ENCODE data around the gene METRN. TPM values are rescaled to one million over a fixed set of nuclear protein-coding genes. Genes with fewer than 3 reads are reported as not detected.

The METRN gene
- polyA plus RNA-seq, 1 of the 3 experiments (the other 2 are of a cell fraction) = 59.7 TPM

GRCh38 chr16:716200-716568, 1.3 kb downstream of the METRN start:
- Histone ChIP-seq H3K9ac (peak overlapping the region; percentile 67; the same call in 1 of the 2 replicates), H3K9me3 (no peaks in the 10 kb centered on the region), H3K4me2 (peak overlapping the region; percentile 93), H3F3A (replicated peaks; ENCODE audit: insufficient read depth) (peaks cover 28% of the 10 kb centered on the region), H3K36me3 (replicated peaks in 1 of 2; ENCODE audit: control insufficient read depth in 1 of 2, insufficient read depth in 2 of 2, low read length in 1 of 2) (peaks cover 0 to 4% of the 10 kb centered on the region in 2 experiments), H3K4me1 (ENCODE audit: control insufficient read depth in 1 of 2, insufficient read depth in 2 of 2, low read depth in 1 of 2, low read length in 1 of 2) (peaks cover 13 to 43% of the 10 kb centered on the region in 2 experiments; a peak in 3 of 4 replicates), H3K4me3 (ENCODE audit: low read depth in 2 of 2, low read length in 1 of 2) (peak overlapping the region; percentile 66 to 70), H4K20me1 (ENCODE audit: insufficient read depth) (peaks cover 12% of the 10 kb centered on the region; the same call in 1 of the 2 replicates), H2AFZ (ENCODE audit: low read depth) (no peak overlapping the region), H3K27ac (ENCODE audit: low read depth in 2 of 2, low read length in 1 of 2) (peak overlapping the region; percentile 56 to 91; a peak in 3 of 4 replicates), H3K79me2 (ENCODE audit: insufficient read depth) (0 out of 2 replicates have a peak, but pooled peaks cover 2% of the 10 kb centered on the region), H3K27me3 (ENCODE audit: insufficient read depth) (no peaks in the 10 kb centered on the region), H3K9me2 (no peaks in the 10 kb centered on the region)
- TF ChIP-seq EP300 (IDR thresholded peaks at IDR 0.05; ENCODE audit: borderline replicate concordance in 1 of 2, low read depth in 1 of 2, low read length in 1 of 2) (peak in 1 of 2 experiments; percentile 40; a peak in 2 of 4 replicates), CHD2 (IDR thresholded peaks at IDR 0.05; ENCODE audit: low read length, partially characterized antibody) (peak; percentile 65), FOXJ3 (CRISPR knock-in tag; IDR thresholded peaks at IDR 0.05) (no peak), NFIC (IDR thresholded peaks at IDR 0.05; ENCODE audit: borderline replicate concordance) (peak; percentile 23)
- POLR2A ChIA-PET = interaction anchor here (0.7 to 2.6 kb wide), 8 partner anchors 9 to 68 kb away, joined by 3 to 13 read pairs (median 4); partner anchors contain the start of genes CCDC78 and CIAO3
- CTCF ChIA-PET = interaction anchor here (0.6 to 22.4 kb wide), 10 partner anchors 11 to 68 kb away, joined by 3 to 358 read pairs (median 9); partner anchors contain the start of genes ANTKMT, CCDC78, CHTF18 and CIAO3
- WGBS (ENCODE audit: low lambda C conversion rate) = 20% methylated on average over 1 of the region's 12 CpGs
- DNase-seq = peak; percentile 86

DNA sequence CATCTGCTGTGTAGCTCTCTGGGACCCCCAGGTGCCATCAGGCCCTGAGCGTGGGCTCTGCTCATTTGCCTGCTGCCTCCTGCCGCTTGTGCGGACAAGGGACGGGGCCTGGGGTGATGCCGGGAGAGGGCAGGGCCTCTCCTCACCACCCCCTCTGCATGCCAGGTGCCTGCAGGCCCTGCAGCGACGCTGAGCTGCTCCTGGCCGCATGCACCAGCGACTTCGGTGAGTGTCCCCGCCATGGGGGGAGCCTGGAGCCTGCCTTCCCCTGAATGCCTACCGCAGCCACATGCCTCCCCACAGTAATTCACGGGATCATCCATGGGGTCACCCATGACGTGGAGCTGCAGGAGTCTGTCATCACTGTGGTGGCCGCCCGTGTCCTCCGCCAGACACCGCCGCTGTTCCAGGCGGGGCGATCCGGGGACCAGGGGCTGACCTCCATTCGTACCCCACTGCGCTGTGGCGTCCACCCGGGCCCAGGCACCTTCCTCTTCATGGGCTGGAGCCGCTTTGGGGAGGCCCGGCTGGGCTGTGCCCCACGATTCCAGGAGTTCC, 1.9 kb downstream of the METRN start:
- TF ChIP-seq NFIC (IDR thresholded peaks at IDR 0.05; ENCODE audit: borderline replicate concordance) = no peak
- TF ChIP-seq YY1 (IDR thresholded peaks at IDR 0.05; ENCODE audit: low read depth) = no peak
- TF ChIP-seq ZBTB33 (IDR thresholded peaks at IDR 0.05; ENCODE audit: borderline replicate concordance, low read depth) = no peak
- Histone ChIP-seq H3K4me2 (peak overlapping the region; percentile 93), H3K27ac (ENCODE audit: low read depth in 2 of 2, low read length in 1 of 2) (peak overlapping the region in 1 of 2 experiments; percentile 91; a peak in 3 of 4 replicates), H3K79me2 (ENCODE audit: insufficient read depth) (peaks cover 2% of the 10 kb centered on the region; the same call in 1 of the 2 replicates), H4K20me1 (ENCODE audit: insufficient read depth) (peaks cover 15% of the 10 kb centered on the region; the same call in 1 of the 2 replicates), H3K27me3 (ENCODE audit: insufficient read depth) (no peaks in the 10 kb centered on the region), H3F3A (replicated peaks; ENCODE audit: insufficient read depth) (peaks cover 28% of the 10 kb centered on the region), H2AFZ (ENCODE audit: low read depth) (no peak overlapping the region), H3K9ac (no peak overlapping the region), H3K36me3 (replicated peaks in 1 of 2; ENCODE audit: control insufficient read depth in 1 of 2, insufficient read depth in 2 of 2, low read length in 1 of 2) (peaks cover 0 to 4% of the 10 kb centered on the region in 2 experiments), H3K4me3 (ENCODE audit: low read depth in 2 of 2, low read length in 1 of 2) (peak overlapping the region in 1 of 2 experiments; percentile 70; a peak in 2 of 4 replicates), H3K9me3 (no peaks in the 10 kb centered on the region), H3K9me2 (no peaks in the 10 kb centered on the region), H3K4me1 (ENCODE audit: control insufficient read depth in 1 of 2, insufficient read depth in 2 of 2, low read depth in 1 of 2, low read length in 1 of 2) (peaks cover 12 to 44% of the 10 kb centered on the region in 2 experiments; a peak in 3 of 4 replicates)
- ChIA-PET CTCF (interaction anchor here (1.0 to 22.4 kb wide), 8 partner anchors 11 to 68 kb away, joined by 3 to 358 read pairs (median 20); partner anchors contain the start of genes ANTKMT, CCDC78, CHTF18 and CIAO3), POLR2A (interaction anchor here (0.7 to 2.6 kb wide), 6 partner anchors 8 to 67 kb away, joined by 3 to 13 read pairs (median 4); partner anchors contain the start of genes CCDC78 and CIAO3)
- WGBS (ENCODE audit: low lambda C conversion rate) = 98% methylated on average over 22 of the region's 29 CpGs
- DNase-seq = no peak
